ENCODE data around the gene PTPRJ. TPM values are rescaled to one million over a fixed set of nuclear protein-coding genes. Genes with fewer than 3 reads are reported as not detected.

PTPRJ gene
- total RNA-seq, 1 experiment from 2014 or later = 0.30 TPM

GRCh38 chr11:48063424-48063978 is 83.1 kb downstream of the PTPRJ start:
- ChIA-PET POLR2A (no interaction called here), CTCF (interaction anchor here (0.6 kb wide), 1 partner anchor 109 kb away, joined by 3 read pairs; no protein-coding TSS in a partner anchor)
- DNase-seq (ENCODE audit: unreplicated experiment) = peak; percentile 46
- H3K9me3 Mint-ChIP-seq (ENCODE audit: unreplicated experiment) = no peaks in the 10 kb centered on the region
- no peaks in the 10 kb centered on the region for H3K27me3 Mint-ChIP-seq (ENCODE audit: insufficient read depth, unreplicated experiment)
- H3K4me3 Mint-ChIP-seq (ENCODE audit: unreplicated experiment) = no peak overlapping the region
- H3K4me1 Mint-ChIP-seq (ENCODE audit: insufficient read depth, unreplicated experiment) = no peaks in the 10 kb centered on the region
- no peaks in the 10 kb centered on the region for H3K36me3 Mint-ChIP-seq (ENCODE audit: insufficient read depth, unreplicated experiment)
- H3K27ac Mint-ChIP-seq (ENCODE audit: low read depth, unreplicated experiment) = no peak overlapping the region
- TF ChIP-seq CTCF (IDR thresholded peaks at IDR 0.05; ENCODE audit: unreplicated experiment) = no peak
- no TSS peak for BruUV-seq (replicated peaks)
- intact Hi-C loops (cut with micrococcal nuclease) = no loop called here

- BruUV-seq (replicated peaks) = no TSS peak
- H3K4me1 Mint-ChIP-seq (ENCODE audit: insufficient read depth, unreplicated experiment) = no peaks in the 10 kb centered on the region
- no peak for DNase-seq (ENCODE audit: unreplicated experiment)
- POLR2A ChIA-PET = no interaction called here
- H3K27ac Mint-ChIP-seq (ENCODE audit: low read depth, unreplicated experiment) = no peak overlapping the region
- H3K9me3 Mint-ChIP-seq (ENCODE audit: unreplicated experiment) = no peaks in the 10 kb centered on the region
- CTCF ChIA-PET = interaction anchor here (0.6 kb wide), 2 partner anchors 108 to 130 kb away, joined by 3 read pairs; no protein-coding TSS in a partner anchor
- no peak overlapping the region for H3K4me3 Mint-ChIP-seq (ENCODE audit: unreplicated experiment)
- intact Hi-C loops (cut with micrococcal nuclease) = no loop called here
- H3K27me3 Mint-ChIP-seq (ENCODE audit: insufficient read depth, unreplicated experiment) = no peaks in the 10 kb centered on the region
- no peak for TF ChIP-seq CTCF (IDR thresholded peaks at IDR 0.05; ENCODE audit: unreplicated experiment)
- no peaks in the 10 kb centered on the region for H3K36me3 Mint-ChIP-seq (ENCODE audit: insufficient read depth, unreplicated experiment)
Observed at GRCh38 chr11:48064306-48064705, 83.9 kb downstream of the PTPRJ start.

GRCh38 chr11:48066881-48067800 is 86.8 kb downstream of the PTPRJ start:
- Mint-ChIP-seq H3K27me3 (ENCODE audit: insufficient read depth, unreplicated experiment) (no peaks in the 10 kb centered on the region), H3K4me1 (ENCODE audit: insufficient read depth, unreplicated experiment) (no peaks in the 10 kb centered on the region), H3K27ac (ENCODE audit: low read depth, unreplicated experiment) (no peak overlapping the region), H3K4me3 (ENCODE audit: unreplicated experiment) (no peak overlapping the region), H3K9me3 (ENCODE audit: unreplicated experiment) (no peaks in the 10 kb centered on the region), H3K36me3 (ENCODE audit: insufficient read depth, unreplicated experiment) (no peaks in the 10 kb centered on the region)
- intact Hi-C loops (cut with micrococcal nuclease) = no loop called here
- POLR2A ChIA-PET = no interaction called here
- BruUV-seq (replicated peaks) = no TSS peak
- no peak for TF ChIP-seq CTCF (IDR thresholded peaks at IDR 0.05; ENCODE audit: unreplicated experiment)
- CTCF ChIA-PET = no interaction called here
- no peak for DNase-seq (ENCODE audit: unreplicated experiment)

- intact Hi-C loops (cut with micrococcal nuclease) = no loop called here
- no peak for TF ChIP-seq CTCF (IDR thresholded peaks at IDR 0.05; ENCODE audit: unreplicated experiment)
- Mint-ChIP-seq H3K27ac (ENCODE audit: low read depth, unreplicated experiment) (no peak overlapping the region), H3K9me3 (ENCODE audit: unreplicated experiment) (no peaks in the 10 kb centered on the region), H3K4me3 (ENCODE audit: unreplicated experiment) (no peak overlapping the region), H3K36me3 (ENCODE audit: insufficient read depth, unreplicated experiment) (no peaks in the 10 kb centered on the region), H3K4me1 (ENCODE audit: insufficient read depth, unreplicated experiment) (no peaks in the 10 kb centered on the region), H3K27me3 (ENCODE audit: insufficient read depth, unreplicated experiment) (no peaks in the 10 kb centered on the region)
- no TSS peak for BruUV-seq (replicated peaks)
- POLR2A ChIA-PET = no interaction called here
- CTCF ChIA-PET = interaction anchor here (0.7 kb wide), 2 partner anchors 16 to 261 kb away, joined by 4 to 5 read pairs; no protein-coding TSS in a partner anchor
- DNase-seq (ENCODE audit: unreplicated experiment) = no peak
Observed at GRCh38 chr11:48073031-48073861, 92.9 kb downstream of the PTPRJ start.

Measured in MCF 10A (cell line).